GM18858 (cell line): ENCODE measurements around the gene NELFB.
"Not testable (repeated sequence)": the region's sequence is repeated elsewhere in the genome, so short reads cannot be mapped to it uniquely, and the experiment has no call there.

Experiments
- ATAC-seq: cut with Tn5 transposase; IDR thresholded peaks from one replicate; pipeline ENCODE4 v1.9.1; 2021; ENCODE audit not compliant: unreplicated experiment

NELFB gene

GRCh38 chr9:137234758-137235423 is 20.2 kb upstream of the NELFB start:
- no peak for ATAC-seq

DNA sequence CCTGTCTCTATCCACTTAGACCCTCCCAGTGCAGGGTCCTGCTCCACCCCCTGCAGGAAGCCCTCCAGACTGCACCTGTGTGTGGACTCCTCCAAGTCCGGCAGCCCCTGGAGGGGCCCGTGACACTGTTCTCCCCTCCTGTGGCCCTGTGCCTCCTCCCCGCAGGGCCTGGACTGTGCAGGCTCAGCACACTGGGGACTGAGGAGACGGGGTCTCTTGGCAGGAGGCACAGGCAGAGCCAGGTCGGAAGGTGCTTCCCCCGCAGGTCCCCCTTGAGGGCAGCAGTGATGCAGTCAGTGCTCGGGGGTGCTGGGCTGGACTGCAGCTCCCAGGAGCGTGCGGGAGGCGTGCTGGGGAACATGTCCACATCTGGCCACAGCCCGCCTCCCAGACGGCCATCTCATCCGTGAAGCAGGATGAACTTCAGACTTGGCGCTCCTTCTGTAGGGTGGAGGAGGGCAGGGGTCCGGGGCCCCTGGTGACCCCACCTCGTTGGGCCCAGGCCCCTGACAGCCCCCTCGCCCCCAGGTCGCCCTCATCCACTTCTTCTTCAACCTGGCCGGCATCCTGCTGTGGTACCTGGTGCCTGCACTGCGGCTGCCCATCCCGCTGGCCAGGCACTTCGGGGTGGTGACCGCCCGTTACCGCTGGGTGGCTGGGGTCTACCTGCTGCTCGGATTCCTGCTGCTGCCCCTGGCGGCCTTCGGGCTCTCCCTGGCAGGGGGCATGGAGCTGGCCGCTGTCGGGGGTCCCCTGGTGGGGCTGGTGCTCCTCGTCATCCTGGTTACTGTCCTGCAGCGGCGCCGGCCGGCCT is 19.5 kb upstream of the NELFB start:
- ATAC-seq = no peak

GRCh38 chr9:137236238-137236935 is 18.7 kb upstream of the NELFB start:
- no peak for ATAC-seq

- ATAC-seq = no peak
Observed at GRCh38 chr9:137236936-137237421, 18.1 kb upstream of the NELFB start.

DNA sequence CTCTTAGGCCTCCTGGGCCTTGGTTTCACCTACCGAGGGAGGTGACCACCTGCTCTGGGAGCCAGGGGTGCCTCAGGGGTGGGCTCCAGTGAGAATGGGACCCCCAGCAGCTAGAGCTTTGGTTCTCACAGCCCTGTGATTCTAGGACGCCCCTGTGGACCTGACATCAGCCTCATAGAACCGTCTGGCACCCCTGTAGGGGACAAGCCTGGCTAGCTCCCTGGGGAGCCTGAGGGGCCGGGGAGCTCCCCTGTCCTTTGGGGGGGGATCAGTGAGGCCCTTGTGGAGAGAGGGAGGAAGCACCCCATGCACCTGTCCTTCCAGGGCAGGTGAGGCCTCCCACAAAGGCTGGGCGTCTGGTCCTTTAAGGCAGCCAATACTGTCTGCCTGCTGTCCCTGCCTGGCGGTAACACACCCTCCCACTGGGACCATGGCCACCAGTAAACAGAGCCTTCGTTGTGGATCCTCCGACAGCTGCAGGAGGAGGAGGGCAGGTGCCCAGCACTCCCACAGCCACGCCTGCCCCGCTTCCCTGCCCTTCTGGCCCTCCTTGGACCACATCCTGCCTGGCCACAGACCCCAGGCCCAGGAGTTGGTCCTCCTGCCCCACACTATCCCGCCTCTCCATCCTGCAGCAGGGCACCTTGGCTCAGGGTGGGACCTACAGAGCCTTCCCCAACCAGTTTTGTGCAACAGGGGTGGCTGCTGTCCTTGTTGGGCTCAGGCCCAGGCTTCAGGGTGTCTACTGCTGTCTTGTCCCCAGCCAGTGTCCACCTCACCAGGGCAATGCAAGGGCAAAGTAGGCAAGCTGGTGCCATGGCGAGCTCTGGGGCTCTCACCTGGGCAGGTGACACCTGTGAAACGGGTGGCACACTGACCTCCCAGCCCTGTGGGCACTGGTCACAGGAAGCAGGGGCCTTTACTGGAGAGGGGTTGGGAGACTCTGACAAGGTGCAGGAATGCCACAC is 17.1 kb upstream of the NELFB start:
- ATAC-seq = no peak

- not testable (repeated sequence) for ATAC-seq
Observed at GRCh38 chr9:137239541-137240200, 15.5 kb upstream of the NELFB start.

DNA sequence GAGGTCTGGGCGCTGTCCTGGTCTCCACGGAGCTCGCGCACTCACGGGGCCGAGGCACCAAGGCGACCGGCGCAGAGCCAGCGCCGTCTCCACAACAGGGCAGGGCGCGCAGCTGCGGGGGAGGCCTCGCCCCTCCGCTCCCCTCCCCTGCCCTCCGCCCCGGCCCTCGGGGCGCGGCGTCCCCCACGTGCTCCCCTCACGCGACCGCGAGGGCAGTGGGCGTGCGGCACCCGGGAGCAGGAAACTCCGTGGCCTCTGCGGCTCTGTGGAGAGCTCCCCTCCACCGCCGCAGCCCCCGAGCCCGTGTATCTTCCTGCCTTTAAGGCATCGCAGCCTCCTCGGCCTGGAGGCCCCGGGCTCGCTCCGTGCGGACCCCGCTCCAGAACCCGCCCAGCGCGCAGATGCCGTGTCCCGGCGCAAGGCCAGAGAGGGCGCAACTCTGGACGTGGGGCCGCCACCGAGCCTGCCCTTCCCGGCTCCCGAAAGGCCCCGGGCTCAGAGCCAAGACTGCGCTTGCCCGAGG is 14.7 kb upstream of the NELFB start:
- ATAC-seq = peak; percentile 5

DNA sequence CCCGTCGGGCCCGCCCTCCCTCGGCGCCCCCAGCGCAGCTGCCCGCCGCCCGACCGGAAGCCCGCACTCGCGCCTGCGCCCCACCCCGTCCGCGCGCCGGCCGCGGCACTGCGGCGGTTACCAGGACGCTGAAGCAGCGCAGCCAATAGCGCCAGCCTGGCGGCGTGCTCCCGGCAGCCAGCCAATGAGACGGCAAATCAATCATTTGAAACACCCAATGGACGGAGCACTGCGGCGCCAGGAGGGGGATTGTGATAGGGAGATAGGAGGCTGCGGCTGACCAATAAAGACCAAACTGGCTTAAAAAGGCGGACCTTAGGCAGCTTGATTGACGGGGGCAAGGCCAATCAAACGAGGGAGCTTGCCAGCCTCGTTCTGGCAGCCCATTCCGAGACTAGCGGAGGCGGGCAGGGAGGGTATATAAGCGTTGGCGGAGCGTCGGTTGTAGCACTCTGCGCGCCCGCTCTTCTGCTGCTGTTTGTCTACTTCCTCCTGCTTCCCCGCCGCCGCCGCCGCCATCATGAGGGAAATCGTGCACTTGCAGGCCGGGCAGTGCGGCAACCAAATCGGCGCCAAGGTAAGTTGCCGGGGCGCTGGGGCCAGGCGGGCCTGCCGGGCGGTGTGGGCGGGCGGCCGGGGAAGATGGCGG is 14.2 kb upstream of the NELFB start, which contains the start of gene TUBB4B:
Gene TUBB4B (plus strand): TSS at position 447 of the 649 bp plus-strand sequence. CDS start 74 bp downstream, at position 521.
- ATAC-seq = peak; percentile 64

DNA sequence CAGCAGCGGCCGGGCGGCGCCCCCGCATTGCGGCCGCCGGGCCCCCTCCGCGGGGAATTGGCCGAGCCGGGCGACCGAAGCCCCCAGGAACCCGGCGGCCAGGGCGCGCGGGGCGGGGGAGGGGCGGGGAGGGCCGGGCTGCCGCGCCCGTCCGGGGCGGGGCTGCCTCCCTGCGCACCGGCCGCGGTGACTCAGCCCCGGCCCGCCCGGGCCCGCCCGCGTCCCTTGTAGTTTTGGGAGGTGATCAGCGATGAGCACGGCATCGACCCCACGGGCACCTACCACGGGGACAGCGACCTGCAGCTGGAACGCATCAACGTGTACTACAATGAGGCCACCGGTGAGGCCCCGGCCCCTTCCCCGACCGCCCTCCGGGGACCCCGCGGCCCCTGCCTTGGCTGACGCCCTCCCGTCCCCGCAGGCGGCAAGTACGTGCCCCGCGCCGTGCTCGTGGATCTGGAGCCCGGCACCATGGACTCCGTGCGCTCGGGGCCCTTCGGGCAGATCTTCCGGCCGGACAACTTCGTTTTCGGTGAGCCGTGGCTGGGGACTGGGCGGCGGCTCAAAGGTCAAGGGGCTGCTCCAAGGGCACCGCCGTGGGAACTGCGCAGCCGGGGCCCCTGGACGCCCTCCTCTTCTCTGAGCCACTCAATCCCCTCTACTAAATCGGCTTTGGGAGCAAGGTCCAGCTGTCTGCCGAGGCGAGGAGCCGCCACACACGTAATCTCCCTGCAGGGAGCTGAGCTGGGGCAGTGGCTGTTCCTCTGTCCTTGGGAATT is 13.4 kb upstream of the NELFB start:
- no peak for ATAC-seq

- no peak for ATAC-seq
Observed at GRCh38 chr9:137242269-137243203, 12.6 kb upstream of the NELFB start.

DNA sequence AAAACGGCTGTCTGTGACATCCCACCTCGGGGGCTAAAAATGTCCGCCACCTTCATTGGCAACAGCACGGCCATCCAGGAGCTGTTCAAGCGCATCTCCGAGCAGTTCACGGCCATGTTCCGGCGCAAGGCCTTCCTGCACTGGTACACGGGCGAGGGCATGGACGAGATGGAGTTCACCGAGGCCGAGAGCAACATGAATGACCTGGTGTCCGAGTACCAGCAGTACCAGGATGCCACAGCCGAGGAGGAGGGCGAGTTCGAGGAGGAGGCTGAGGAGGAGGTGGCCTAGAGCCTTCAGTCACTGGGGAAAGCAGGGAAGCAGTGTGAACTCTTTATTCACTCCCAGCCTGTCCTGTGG is 11.9 kb upstream of the NELFB start:
- ATAC-seq = not testable (repeated sequence)

DNA sequence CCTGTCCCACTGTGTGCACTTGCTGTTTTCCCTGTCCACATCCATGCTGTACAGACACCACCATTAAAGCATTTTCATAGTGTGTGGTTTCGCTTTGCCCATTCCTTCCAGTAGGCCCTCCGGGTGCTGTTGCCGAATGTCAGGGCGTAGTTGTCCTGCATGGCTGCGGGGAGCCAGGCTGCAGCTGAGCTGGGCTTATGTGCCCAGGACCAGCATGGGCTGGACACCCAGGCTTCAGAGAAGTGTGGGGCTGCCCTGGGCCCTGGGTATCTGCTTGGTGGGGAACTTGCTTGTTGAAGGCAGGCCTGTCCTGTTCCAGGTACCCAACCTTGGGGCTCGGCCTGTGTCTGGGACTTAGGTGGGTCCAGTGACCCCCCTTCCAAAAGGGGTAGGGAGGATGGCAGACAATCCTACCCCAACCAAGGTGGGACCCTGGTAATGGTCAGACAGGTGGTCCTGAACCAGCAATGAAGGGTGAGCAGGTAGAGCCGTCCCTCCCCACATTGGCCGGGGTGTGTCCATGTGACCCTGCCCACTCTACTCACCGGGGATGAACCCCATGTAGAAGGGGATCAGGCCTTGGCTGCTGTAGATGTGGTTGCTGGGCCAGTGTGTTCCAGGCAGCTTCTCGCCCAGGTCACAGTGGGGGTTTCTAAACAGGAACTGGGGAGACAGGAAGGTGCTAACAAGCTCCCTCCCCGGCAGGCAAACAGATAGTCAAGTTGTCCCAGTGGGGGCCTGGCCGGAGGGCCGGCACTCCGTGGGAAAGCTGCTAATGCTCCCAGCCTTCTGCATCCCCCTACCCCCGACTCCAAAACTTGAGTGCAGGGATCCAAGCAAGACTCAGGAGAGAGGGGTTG is 11.3 kb upstream of the NELFB start:
- ATAC-seq = no peak

DNA sequence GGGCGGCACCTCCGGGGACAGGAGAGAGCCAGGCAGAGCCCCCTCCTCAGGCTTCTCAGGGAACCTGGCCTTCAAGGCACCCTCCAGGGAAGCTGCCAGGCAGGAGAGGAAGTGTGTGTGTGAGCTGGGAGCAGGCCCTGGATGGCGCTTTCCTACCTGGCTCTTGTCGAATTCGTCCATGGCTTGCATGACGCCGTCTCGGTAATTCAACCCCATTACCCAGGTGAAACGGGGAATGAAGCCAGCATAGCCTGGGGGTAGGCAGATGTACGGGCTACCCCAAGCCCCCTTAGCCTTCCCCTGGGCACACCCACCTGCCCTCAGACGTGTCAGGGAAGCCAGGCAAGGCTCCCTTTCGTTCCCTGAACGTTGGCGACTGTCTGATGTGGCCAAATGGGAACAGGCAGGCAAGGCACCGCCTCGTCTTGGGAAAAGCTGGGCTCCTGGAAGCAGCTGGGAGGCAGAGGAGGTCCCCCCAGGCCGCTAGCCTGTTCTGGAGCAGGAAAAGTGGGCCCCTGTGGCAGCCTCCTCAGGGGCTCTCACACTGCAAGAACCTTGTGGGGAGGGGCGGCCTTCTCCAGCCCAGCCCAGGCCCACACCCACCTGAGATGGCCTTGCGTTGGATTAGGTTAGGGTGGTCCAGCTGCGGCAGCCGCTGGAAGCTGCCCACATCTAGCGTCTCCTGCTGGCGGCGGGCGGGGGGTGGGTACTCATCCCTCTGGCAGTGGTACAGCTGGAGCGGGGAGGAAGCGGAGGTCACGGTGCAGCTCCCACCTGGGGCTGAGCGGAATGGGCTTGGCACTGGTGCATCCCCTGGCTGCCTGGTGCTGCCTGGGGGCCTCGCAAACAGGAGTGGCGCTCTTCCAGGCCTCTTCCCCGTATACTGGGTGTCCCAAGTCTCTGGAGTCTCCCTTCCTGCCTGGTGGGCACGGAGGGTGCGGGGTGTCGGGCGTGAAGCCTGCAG is 10.4 kb upstream of the NELFB start:
- ATAC-seq = no peak

DNA sequence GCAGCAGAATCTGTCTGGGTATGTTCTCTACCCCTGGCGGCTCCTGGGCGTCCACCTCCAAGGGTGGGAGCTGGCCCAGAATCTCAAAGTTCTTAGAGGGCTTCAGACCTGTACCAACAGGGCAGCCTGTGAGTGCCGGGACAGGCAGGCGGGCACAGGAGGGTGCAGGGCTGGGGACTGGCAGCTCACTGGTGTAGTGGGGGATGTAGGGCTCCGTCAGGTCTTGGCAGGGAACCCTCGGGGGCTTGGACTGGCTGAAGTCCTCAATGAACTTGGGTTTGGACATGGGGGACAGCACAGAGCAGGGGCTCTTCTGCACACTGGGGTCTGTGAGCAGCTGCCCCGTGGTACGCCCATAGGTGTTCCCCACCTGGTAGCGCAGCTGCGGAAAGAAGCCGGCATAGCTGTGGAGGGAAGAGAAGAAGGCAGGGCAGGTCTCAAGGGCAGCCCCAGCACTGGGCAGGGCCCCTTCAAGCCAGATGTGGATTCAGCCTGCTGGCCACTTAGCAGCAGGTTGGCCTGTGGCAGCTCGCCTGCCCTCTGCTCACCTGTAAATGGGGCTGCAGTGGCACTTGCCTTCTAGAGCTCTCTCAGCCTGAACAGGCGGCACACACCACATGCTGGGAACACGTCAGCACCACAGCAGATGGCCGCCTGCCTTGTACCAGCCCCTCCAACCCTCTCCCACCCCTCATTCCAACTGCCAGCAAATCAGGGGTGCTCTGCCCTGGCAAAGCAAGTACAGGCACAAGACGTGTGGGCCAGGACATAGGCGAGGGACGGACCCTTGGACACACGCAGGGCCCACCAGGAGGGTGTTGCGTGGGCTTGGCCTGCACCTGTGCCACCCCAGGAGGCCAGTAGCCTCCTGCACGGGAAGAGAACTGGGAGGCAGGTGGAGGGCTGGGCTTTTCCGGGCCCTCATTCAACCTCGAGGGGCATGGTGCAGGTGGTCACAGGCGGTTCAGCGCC is 9.4 kb upstream of the NELFB start:
- ATAC-seq = no peak
